K562 (cell line): ENCODE data around the gene VTI1B. TPM values are rescaled to one million over a fixed set of nuclear protein-coding genes. Genes with fewer than 3 reads are reported as not detected.

Experiments used
- ATAC-seq: fragments of 200-7000 bp; cut with Tn5 transposase; 3 replicates; pipeline ENCODE4 v1.9.1; 2020; ENCODE audit warnings: moderate library complexity
- BruUV-seq: library from RNA; stranded (reverse); fragments of 400-500 nt; replicated peaks from 2 replicates; lab custom pipeline; 2021; lab: Mats Ljungman, UMichigan
- CTCF ChIA-PET: fragments of 300-600 bp; formaldehyde crosslinking; extraction: SDS; loops from one replicate; lab custom pipeline; 2021; ENCODE audit warnings: low intra/inter-chr PET ratio; lab: Yijun Ruan, JAX
- POLR2A ChIA-PET: fragments of 300-600, 350-650 bp; sonication (Branson Sonifier 250); formaldehyde crosslinking; extraction: SDS; loops from one replicate; lab custom pipeline; 2021; ENCODE audit warnings: antibody characterized with exemption, inconsistent platforms; lab: Yijun Ruan, JAX
- DNase-seq, 4 experiments: peaks; one replicate each; pipeline versions ENCODE4 v3.0.0 to v3.0.0-alpha.2; 2011 to 2018; ENCODE audit warnings: low spot score in 3 of 4, mixed read lengths in 3 of 4; ENCODE audit errors: extremely low read depth in 1 of 4
- FAIRE-seq: peaks from 2 replicates; lab custom pipeline; 2011; peaks lifted over from hg19 to GRCh38; lab: Jason Lieb, UNC
- H2AFZ ChIP-seq: 2 replicates; pipeline ENCODE4 v1.6.0; 2011; ENCODE audit warnings: low read depth, low read length, control low read depth, inconsistent platforms
- H3K27ac ChIP-seq: fragments of 200-600 bp; 3 replicates; pipeline ENCODE4 v1.8.0; 2011; ENCODE audit warnings: low read depth, mild to moderate bottlenecking, control low read depth, inconsistent platforms, low read length, moderate library complexity, mixed read lengths; ENCODE audit errors: extremely low read depth
- H3K27me3 ChIP-seq, 2 experiments: fragments of 300-600 bp in 1 of 2; 2 replicates in 1 of 2; 3 replicates in 1 of 2; pipeline versions ENCODE4 v1.6.0 to v1.8.0; 2011; ENCODE audit warnings: inconsistent platforms in 2 of 2, low read length in 2 of 2, mild to moderate bottlenecking in 1 of 2, mixed read lengths in 1 of 2, moderate library complexity in 1 of 2; ENCODE audit not compliant: control insufficient read depth in 2 of 2, insufficient read depth in 2 of 2
- H3K36me3 ChIP-seq: fragments of 300-600 bp; 3 replicates; pipeline ENCODE4 v1.8.0; 2011; ENCODE audit warnings: mild to moderate bottlenecking, low read length, inconsistent platforms; ENCODE audit not compliant: control insufficient read depth, insufficient read depth
- H3K4me1 ChIP-seq, 2 experiments: fragments of 200-600 bp in 1 of 2; replicated peaks in 1 of 2; 2 replicates in 1 of 2; 3 replicates in 1 of 2; pipeline versions ENCODE4 v1.5.1 to v1.8.0; 2011; ENCODE audit warnings: inconsistent platforms in 2 of 2, low read length in 2 of 2, mild to moderate bottlenecking in 1 of 2, mixed read lengths in 1 of 2, moderate library complexity in 1 of 2; ENCODE audit not compliant: control insufficient read depth in 2 of 2, insufficient read depth in 2 of 2
- H3K4me2 ChIP-seq: 2 replicates; pipeline ENCODE4 v1.6.1; 2011; ENCODE audit warnings: low read length, control low read depth, inconsistent platforms, mixed read lengths; ENCODE audit not compliant: insufficient read depth
- H3K4me3 ChIP-seq: fragments of 200-600 bp; sonication (generic), shearing (Covaris generic); 2 replicates; pipeline ENCODE4 v1.5.1; 2016; ENCODE audit warnings: control low read depth, inconsistent platforms
- H3K79me2 ChIP-seq: fragments of 200-600 bp; 3 replicates; pipeline ENCODE4 v1.8.0; 2011; ENCODE audit warnings: low read length, inconsistent platforms; ENCODE audit not compliant: control insufficient read depth, insufficient read depth
- H3K9ac ChIP-seq, 2 experiments: 2 replicates each; pipeline versions ENCODE4 v1.6.0 to v1.6.1; 2011; ENCODE audit warnings: low read depth in 2 of 2, low read length in 2 of 2, control low read depth in 1 of 2, inconsistent platforms in 1 of 2, mild to moderate bottlenecking in 1 of 2, mixed read lengths in 1 of 2; ENCODE audit not compliant: insufficient read depth in 1 of 2
- H3K9me1 ChIP-seq: one replicate; pipeline ENCODE4 v1.6.0; 2011; ENCODE audit warnings: inconsistent platforms, mild to moderate bottlenecking, low read length, moderate library complexity; ENCODE audit not compliant: control insufficient read depth, insufficient read depth
- H3K9me3 ChIP-seq: replicated peaks from 2 replicates; pipeline ENCODE4 v1.5.1; 2011; ENCODE audit warnings: low read depth, low read length, inconsistent platforms; ENCODE audit not compliant: control insufficient read depth, insufficient read depth
- H4K20me1 ChIP-seq: replicated peaks from 2 replicates; pipeline ENCODE4 v1.6.1; 2011; ENCODE audit warnings: low read length, inconsistent platforms, mixed read lengths; ENCODE audit not compliant: control insufficient read depth, insufficient read depth
- BRF2 ChIP-seq: IDR thresholded peaks from 3 replicates; pipeline ENCODE4 v1.6.1; 2011; ENCODE audit warnings: borderline replicate concordance, mild to moderate bottlenecking; ENCODE audit not compliant: insufficient read length, insufficient read depth
- CBX2 ChIP-seq: fragments of 200-600 bp; sonication (generic); IDR thresholded peaks from one replicate; pipeline ENCODE4 v1.6.1; 2012; ENCODE audit warnings: mild to moderate bottlenecking, low read length, inconsistent platforms; ENCODE audit not compliant: insufficient read depth, poor library complexity, severe bottlenecking
- CLOCK ChIP-seq: fragments of 250-450 bp; sonication (Bioruptor Pico); IDR thresholded peaks from 2 replicates; pipeline ENCODE4 v1.4.0; 2020; ENCODE audit warnings: mild to moderate bottlenecking, moderate library complexity, borderline replicate concordance
- HBP1 ChIP-seq: fragments of 450-650 bp; formaldehyde crosslinking; IDR thresholded peaks from 2 replicates; pipeline ENCODE4 v1.4.0; 2022; ENCODE audit warnings: missing genetic modification characterization
- HMGN3 ChIP-seq: IDR thresholded peaks from 2 replicates; pipeline ENCODE4 v1.6.1; 2011; ENCODE audit warnings: borderline replicate concordance, low read depth, mild to moderate bottlenecking, mixed read lengths, low read length; ENCODE audit not compliant: insufficient read length; ENCODE audit errors: extremely low read depth
- KDM4B ChIP-seq, 2 experiments: fragments of 450-650 bp in 1 of 2; sonication (generic) in 1 of 2; IDR thresholded peaks; 2 replicates each; pipeline ENCODE4 v1.6.1; 2016 to 2017; ENCODE audit warnings: borderline replicate concordance in 2 of 2, antibody characterized with exemption in 1 of 2, low read depth in 1 of 2, mild to moderate bottlenecking in 1 of 2
- NR4A1 ChIP-seq, 2 experiments: fragments of 250-450 bp in 1 of 2; fragments of 450-650 bp in 1 of 2; sonication (Bioruptor Pico) in 1 of 2; IDR thresholded peaks; 2 replicates each; pipeline versions ENCODE4 v1.4.0 to v1.6.1; 2016 to 2020; ENCODE audit warnings: mild to moderate bottlenecking in 2 of 2, missing compliant biosample characterization in 1 of 2, missing genetic modification characterization in 1 of 2, moderate library complexity in 1 of 2
- SIN3B ChIP-seq: fragments of 450-650 bp; IDR thresholded peaks from 2 replicates; pipeline ENCODE4 v1.6.1; 2017; ENCODE audit warnings: low read depth, mild to moderate bottlenecking, moderate library complexity
- THRA ChIP-seq: fragments of 450-650 bp; IDR thresholded peaks from 2 replicates; pipeline ENCODE4 v1.6.1; 2017; ENCODE audit warnings: mild to moderate bottlenecking, moderate library complexity
- YBX1 ChIP-seq: fragments of 450-650 bp; IDR thresholded peaks from 2 replicates; pipeline ENCODE4 v1.7.1; 2016; ENCODE audit warnings: mild to moderate bottlenecking
- ZSCAN29 ChIP-seq: fragments of 450-650 bp; IDR thresholded peaks from 2 replicates; pipeline ENCODE4 v1.6.1; 2017
- WGBS: fragments of 100-300 bp; shearing (Covaris generic); methylation state at CpG from one replicate; pipeline ENCODE4 v1.1.6; 2016; ENCODE audit warnings: low coverage, mixed read lengths; ENCODE audit not compliant: insufficient coverage; ENCODE audit errors: missing lambda C conversion rate; 5-methylcytosine and 5-hydroxymethylcytosine counted together
- in situ Hi-C: fragments of 300-500 bp; cut with MboI; formaldehyde crosslinking; loops from 4 replicates; pipeline ENCODE4 v1.15.0; 2018; ENCODE audit warnings: inconsistent platforms, mixed read lengths
- intact Hi-C: fragments of 100-400 bp; cut with micrococcal nuclease; formaldehyde crosslinking; loops from 2 replicates; pipeline ENCODE4 v1.14.2; 2022
- polyA plus RNA-seq, 8 experiments: library from polyadenylated mRNA; depleted of rRNA in 4 of 8; stranded (reverse) in 5 of 8; unstranded in 3 of 8; fragments of >200 nt; fragmentation: Nextera tagmentation in 2 of 8; fragmentation: Illumina TruSeq in 1 of 8; extraction: Ambion mirVana in 2 of 8; extraction: Trizol in 1 of 8; gene quantifications; 2 replicates each; pipeline versions ENCODE4 v1.2.1 to v1.2.3, GENCODE V29; 2011 to 2014; ENCODE audit warnings: inconsistent platforms in 1 of 8, missing spikeins in 1 of 8
- total RNA-seq, 7 experiments: library from RNA; depleted of rRNA in 6 of 7; stranded (reverse); fragments of >200 nt in 6 of 7; fragmentation: Illumina TruSeq in 2 of 7; extraction: Trizol in 2 of 7; gene quantifications; 2 replicates each; pipeline versions ENCODE4 v1.2.1 to v1.2.3, GENCODE V29; 2011 to 2021; ENCODE audit warnings: low replicate concordance in 1 of 7

The VTI1B gene
- total and polyA plus RNA-seq, 9 of the 15 experiments (the other 6 are each of a cell fraction or from before 2014, with no cell fraction given) = 7.8 to 69.8 (median 50.1) TPM

GRCh38 chr14:67638642-67639041, 35.8 kb downstream of the VTI1B start:
- WGBS = 67% methylated on average over 3 of the region's 3 CpGs

More at GRCh38 chr14:67638642-67639041, 35.8 kb downstream of the VTI1B start:
- intact Hi-C loops (no loop called here), in situ Hi-C loops (no loop called here)
- no peak overlapping the region for H3K4me3 ChIP-seq
- H4K20me1 ChIP-seq = no peaks in the 10 kb centered on the region
- ATAC-seq (no peak), DNase-seq (no peak), FAIRE-seq (no peak)
- no peaks in the 10 kb centered on the region for H3K9me1 ChIP-seq
- no TSS peak for BruUV-seq
- no peak for TF ChIP-seq KDM4B (IDR thresholded peaks at IDR 0.05; ENCODE audit: borderline replicate concordance in 2 of 2, low read depth in 1 of 2)
- TF ChIP-seq YBX1 = no peak
- no peak for TF ChIP-seq THRA
- TF ChIP-seq CBX2 = no peak
- no peak for TF ChIP-seq HMGN3
- no peak for TF ChIP-seq SIN3B
- no peak for TF ChIP-seq CLOCK
- TF ChIP-seq BRF2 = no peak
- TF ChIP-seq NR4A1 (CRISPR knock-in tag; IDR thresholded peaks at IDR 0.05) = no peak
- TF ChIP-seq NR4A1 (tag; IDR thresholded peaks at IDR 0.05) = no peak
- TF ChIP-seq HBP1 = no peak
- TF ChIP-seq ZSCAN29 = no peak
- H3K27me3 ChIP-seq = no peaks in the 10 kb centered on the region
- no peak overlapping the region; the same call in 2 of the 3 replicates for H3K27ac ChIP-seq
- ChIA-PET CTCF (no interaction called here), POLR2A (no interaction called here)
- H2AFZ ChIP-seq = no peak overlapping the region
- no peaks in the 10 kb centered on the region for H3K79me2 ChIP-seq
- H3K4me2 ChIP-seq = no peak overlapping the region
- H3K4me1 ChIP-seq = peaks cover 0 to 46% of the 10 kb centered on the region in 2 experiments; a peak in 3 of 5 replicates
- H3K36me3 ChIP-seq = peaks cover 5% of the 10 kb centered on the region; the same call in 1 of the 3 replicates
- H3K9ac ChIP-seq = no peak overlapping the region
- H3K9me3 ChIP-seq = no peaks in the 10 kb centered on the region
